ENCODE data around the gene AOAH.

AOAH gene

GRCh38 chr7:36538126-36538525 is 186.2 kb downstream of the AOAH start:
- no peaks in the 10 kb centered on the region for H3K9me3 ChIP-seq (ENCODE audit: insufficient read depth, low read length, severe bottlenecking)
- H3K4me1 ChIP-seq (ENCODE audit: insufficient read depth, low read length) = no peaks in the 10 kb centered on the region
- DNase-seq = no peak
- no peak overlapping the region for H2AFZ ChIP-seq (ENCODE audit: low read depth, low read length)
- no peaks in the 10 kb centered on the region for H3K27me3 ChIP-seq (ENCODE audit: insufficient read depth, low read length, poor library complexity)
- H3K36me3 ChIP-seq (ENCODE audit: insufficient read depth, low read length) = no peaks in the 10 kb centered on the region
- H3K4me3 ChIP-seq (ENCODE audit: low read depth in 1 of 2, low read length in 2 of 2) = no peak overlapping the region
- H3K79me2 ChIP-seq (ENCODE audit: insufficient read depth, low read length) = no peaks in the 10 kb centered on the region
- H3K4me2 ChIP-seq (ENCODE audit: insufficient read depth, low read length) = no peak overlapping the region
- no peak overlapping the region for H3K27ac ChIP-seq (ENCODE audit: low read length)
- H4K20me1 ChIP-seq (ENCODE audit: insufficient read depth, low read length) = no peaks in the 10 kb centered on the region
- no peak for ATAC-seq (ENCODE audit: insufficient read depth, low read depth)
- TF ChIP-seq EZH2 (IDR thresholded peaks at IDR 0.05; ENCODE audit: borderline replicate concordance, low read depth, low read length, severe bottlenecking) = no peak
- no peak for TF ChIP-seq CTCF (IDR thresholded peaks at IDR 0.05; ENCODE audit: borderline replicate concordance, extremely low read depth, low read length, poor library complexity, severe bottlenecking)
- H3K9ac ChIP-seq (ENCODE audit: low read depth, low read length) = no peak overlapping the region

- no peaks in the 10 kb centered on the region for H3K9me3 ChIP-seq (ENCODE audit: insufficient read depth, low read length, severe bottlenecking)
- no peaks in the 10 kb centered on the region for H3K36me3 ChIP-seq (ENCODE audit: insufficient read depth, low read length)
- H3K27me3 ChIP-seq (ENCODE audit: insufficient read depth, low read length, poor library complexity) = no peaks in the 10 kb centered on the region
- no peak overlapping the region for H3K27ac ChIP-seq (ENCODE audit: low read length)
- H3K79me2 ChIP-seq (ENCODE audit: insufficient read depth, low read length) = no peaks in the 10 kb centered on the region
- no peak overlapping the region for H3K9ac ChIP-seq (ENCODE audit: low read depth, low read length)
- ATAC-seq (ENCODE audit: insufficient read depth, low read depth) (no peak), DNase-seq (no peak)
- H4K20me1 ChIP-seq (ENCODE audit: insufficient read depth, low read length) = no peaks in the 10 kb centered on the region
- no peak overlapping the region for H3K4me3 ChIP-seq (ENCODE audit: low read depth in 1 of 2, low read length in 2 of 2)
- TF ChIP-seq EZH2 (IDR thresholded peaks at IDR 0.05; ENCODE audit: borderline replicate concordance, low read depth, low read length, severe bottlenecking) (no peak), CTCF (IDR thresholded peaks at IDR 0.05; ENCODE audit: borderline replicate concordance, extremely low read depth, low read length, poor library complexity, severe bottlenecking) (no peak)
- no peaks in the 10 kb centered on the region for H3K4me1 ChIP-seq (ENCODE audit: insufficient read depth, low read length)
- H3K4me2 ChIP-seq (ENCODE audit: insufficient read depth, low read length) = no peak overlapping the region
- no peak overlapping the region for H2AFZ ChIP-seq (ENCODE audit: low read depth, low read length)
Measured at GRCh38 chr7:36535866-36536664, 188.2 kb downstream of the AOAH start.

- no peak for DNase-seq
- H3K9me3 ChIP-seq (ENCODE audit: insufficient read depth, low read length, severe bottlenecking) = no peaks in the 10 kb centered on the region
- no peaks in the 10 kb centered on the region for H3K79me2 ChIP-seq (ENCODE audit: insufficient read depth, low read length)
- no peak overlapping the region for H3K9ac ChIP-seq (ENCODE audit: low read depth, low read length)
- no peak; the same call in 2 of the 3 replicates for ATAC-seq (ENCODE audit: insufficient read depth, low read depth)
- no peak overlapping the region for H3K4me3 ChIP-seq (ENCODE audit: low read depth in 1 of 2, low read length in 2 of 2)
- H3K27me3 ChIP-seq (ENCODE audit: insufficient read depth, low read length, poor library complexity) = no peaks in the 10 kb centered on the region
- no peak for TF ChIP-seq EZH2 (IDR thresholded peaks at IDR 0.05; ENCODE audit: borderline replicate concordance, low read depth, low read length, severe bottlenecking)
- no peak for TF ChIP-seq CTCF (IDR thresholded peaks at IDR 0.05; ENCODE audit: borderline replicate concordance, extremely low read depth, low read length, poor library complexity, severe bottlenecking)
- no peak overlapping the region for H2AFZ ChIP-seq (ENCODE audit: low read depth, low read length)
- H3K36me3 ChIP-seq (ENCODE audit: insufficient read depth, low read length) = no peaks in the 10 kb centered on the region
- H4K20me1 ChIP-seq (ENCODE audit: insufficient read depth, low read length) = no peaks in the 10 kb centered on the region
- H3K4me1 ChIP-seq (ENCODE audit: insufficient read depth, low read length) = peaks cover 2% of the 10 kb centered on the region
- H3K27ac ChIP-seq (ENCODE audit: low read length) = no peak overlapping the region
- H3K4me2 ChIP-seq (ENCODE audit: insufficient read depth, low read length) = no peak overlapping the region
Measured at GRCh38 chr7:36533717-36534116, 190.6 kb downstream of the AOAH start.

Data from DND-41 (cell line).